Natural killer cell treated with Interleukin-12 subunit alpha and Interleukin-12 subunit beta and Interleukin-15 and Interleukin-18, amount 100 ng/mL, for 72 hours (primary cell): Measurements from ENCODE around the gene CDCA7. TPM values are rescaled to one million over a fixed set of nuclear protein-coding genes. Genes with fewer than 3 reads are reported as not detected.

ENCODE experiments used
- ATAC-seq, 2 donors: fragments of 150-1000 bp; cut with Tn5 transposase in 1 of 2; sonication (Bioruptor Pico), chemical (Tn5 transposase) in 1 of 2; 2 replicates each; pipeline ENCODE4 v1.10.0; 2021
- DNase-seq: peaks from one replicate; pipeline ENCODE4 v3.0.0; 2022; ENCODE audit warnings: low spot score
- H3K27ac Mint-ChIP-seq, 2 donors: 1 replicate in 1 of 2; 2 replicates in 1 of 2; pipeline ENCODE4 v1.8.0; 2022; ENCODE audit warnings: mixed read lengths in 2 of 2, mild to moderate bottlenecking in 1 of 2, moderate library complexity in 1 of 2
- H3K27me3 Mint-ChIP-seq, 2 donors: 1 replicate in 1 of 2; 2 replicates in 1 of 2; pipeline ENCODE4 v1.8.0; 2022; ENCODE audit warnings: mixed read lengths in 2 of 2
- H3K36me3 Mint-ChIP-seq: one replicate; pipeline ENCODE4 v1.8.0; 2022; ENCODE audit warnings: mixed read lengths
- H3K4me1 Mint-ChIP-seq, 2 donors: 1 replicate in 1 of 2; 2 replicates in 1 of 2; pipeline ENCODE4 v1.8.0; 2022; ENCODE audit warnings: low read depth in 2 of 2, mixed read lengths in 2 of 2, mild to moderate bottlenecking in 1 of 2
- H3K4me3 Mint-ChIP-seq: one replicate; pipeline ENCODE4 v1.8.0; 2022; ENCODE audit warnings: mixed read lengths
- H3K9me3 Mint-ChIP-seq: 2 replicates; pipeline ENCODE4 v1.8.0; 2022; ENCODE audit warnings: mixed read lengths
- total RNA-seq, 2 donors: library from RNA; stranded (reverse); gene quantifications; one replicate each; pipeline ENCODE4 v1.2.3, GENCODE V29; 2022

The CDCA7 gene
- total RNA-seq, 2 donors from 2014 or later = 19.0 to 55.4 TPM

GRCh38 chr2:173417802-173418201 is 63.1 kb downstream of the CDCA7 start:
- Mint-ChIP-seq H3K36me3 (no peaks in the 10 kb centered on the region), H3K4me3 (no peak overlapping the region), H3K9me3 (no peaks in the 10 kb centered on the region), H3K27ac (no peak overlapping the region), H3K27me3 (peaks cover 36 to 60% of the 10 kb centered on the region in 2 donors), H3K4me1 (no peaks in the 10 kb centered on the region)
- DNase-seq (no peak), ATAC-seq (no peak)
